K562 (cell line): ENCODE results near the gene BLOC1S3. TPM values are rescaled to one million over a fixed set of nuclear protein-coding genes. Genes with fewer than 3 reads are reported as not detected.
A peak's percentile ranks its signal among the peaks of the same experiment; 100 is the strongest.

Source experiments
- CTCF ChIP-seq, 3 experiments: IDR thresholded peaks in 2 of 3; conservative IDR thresholded peaks in 1 of 3; 2 replicates each; pipeline ENCODE4 v1.5.1; 2011 to 2012; ENCODE audit warnings: low read length in 3 of 3, mild to moderate bottlenecking in 3 of 3, control low read depth in 2 of 3, improper control_type of control experiment in 1 of 3, inconsistent platforms in 1 of 3, low read depth in 1 of 3, mixed read lengths in 1 of 3, moderate library complexity in 1 of 3; ENCODE audit not compliant: insufficient read depth in 2 of 3
- ELF4 ChIP-seq: fragments of 450-650 bp; formaldehyde crosslinking; IDR thresholded peaks from 2 replicates; pipeline ENCODE4 v1.4.0; 2022; ENCODE audit warnings: missing genetic modification characterization
- ETS1 ChIP-seq: conservative IDR thresholded peaks from 2 replicates; pipeline ENCODE4 v1.6.1; 2011; ENCODE audit warnings: low read depth, mild to moderate bottlenecking, low read length; ENCODE audit not compliant: control insufficient read depth
- ID3 ChIP-seq, 2 experiments: fragments of 250-450 bp in 1 of 2; fragments of 450-650 bp in 1 of 2; sonication (Bioruptor Pico) in 1 of 2; IDR thresholded peaks; 2 replicates each; pipeline versions ENCODE4 v1.6.1 to v1.8.0; 2016 to 2021; ENCODE audit warnings: mild to moderate bottlenecking in 2 of 2, moderate library complexity in 2 of 2, missing compliant biosample characterization in 1 of 2, missing genetic modification characterization in 1 of 2
- MTF1 ChIP-seq: fragments of 250-450 bp; sonication (Bioruptor Pico); IDR thresholded peaks from 2 replicates; pipeline ENCODE4 v1.9.0; 2021; ENCODE audit warnings: moderate library complexity, mild to moderate bottlenecking, inconsistent platforms, borderline replicate concordance
- RBM15 ChIP-seq: fragments of 200-400 bp; formaldehyde crosslinking; IDR thresholded peaks from 2 replicates; pipeline ENCODE4 v1.6.1; 2018; ENCODE audit warnings: mild to moderate bottlenecking, low read length, moderate library complexity; ENCODE audit not compliant: insufficient read depth
- REST ChIP-seq, 2 experiments: fragments of 450-650 bp; formaldehyde crosslinking in 1 of 2; IDR thresholded peaks; 2 replicates each; pipeline versions ENCODE4 v1.4.0 to v1.6.1; 2014 to 2020; ENCODE audit warnings: mild to moderate bottlenecking in 2 of 2, borderline replicate concordance in 1 of 2, low read depth in 1 of 2
- TCF7L2 ChIP-seq: fragments of 150-350 bp; IDR thresholded peaks from 2 replicates; pipeline ENCODE4 v1.6.1; 2016; ENCODE audit warnings: low read depth, mild to moderate bottlenecking, low read length, moderate library complexity
- TEAD4 ChIP-seq, 2 experiments: sonication (generic) in 1 of 2; formaldehyde crosslinking in 1 of 2; IDR thresholded peaks; 2 replicates each; pipeline versions ENCODE4 v1.6.1 to v1.8.0; 2012 to 2022; ENCODE audit warnings: borderline replicate concordance in 1 of 2, inconsistent platforms in 1 of 2, low read length in 1 of 2, mild to moderate bottlenecking in 1 of 2, missing genetic modification reagents in 1 of 2
- ZBTB7A ChIP-seq: IDR thresholded peaks from 2 replicates; pipeline ENCODE4 v1.6.1; 2011; ENCODE audit warnings: low read depth, mild to moderate bottlenecking, low read length, moderate library complexity, borderline replicate concordance; ENCODE audit not compliant: control insufficient read depth
- ZEB2 ChIP-seq: fragments of 450-650 bp; IDR thresholded peaks from 2 replicates; pipeline ENCODE4 v1.6.1; 2016
- ZNF561 ChIP-seq: fragments of 450-650 bp; formaldehyde crosslinking; conservative IDR thresholded peaks from 2 replicates; pipeline ENCODE4 v1.4.0; 2020; ENCODE audit warnings: mild to moderate bottlenecking, moderate library complexity
- ZNF79 ChIP-seq: fragments of 250-450 bp; sonication (Bioruptor Pico); IDR thresholded peaks from 2 replicates; pipeline ENCODE4 v1.4.0; 2020; ENCODE audit warnings: low read depth, mild to moderate bottlenecking, moderate library complexity
- polyA plus RNA-seq, 8 experiments: library from polyadenylated mRNA; depleted of rRNA in 4 of 8; stranded (reverse) in 5 of 8; unstranded in 3 of 8; fragments of >200 nt; fragmentation: Nextera tagmentation in 2 of 8; fragmentation: Illumina TruSeq in 1 of 8; extraction: Ambion mirVana in 2 of 8; extraction: Trizol in 1 of 8; gene quantifications; 2 replicates each; pipeline versions ENCODE4 v1.2.1 to v1.2.3, GENCODE V29; 2011 to 2014; ENCODE audit warnings: inconsistent platforms in 1 of 8, missing spikeins in 1 of 8
- total RNA-seq, 7 experiments: library from RNA; depleted of rRNA in 6 of 7; stranded (reverse); fragments of >200 nt in 6 of 7; fragmentation: Illumina TruSeq in 2 of 7; extraction: Trizol in 2 of 7; gene quantifications; 2 replicates each; pipeline versions ENCODE4 v1.2.1 to v1.2.3, GENCODE V29; 2011 to 2021; ENCODE audit warnings: low replicate concordance in 1 of 7

The BLOC1S3 gene
- total and polyA plus RNA-seq, 9 of the 15 experiments (the other 6 are each of a cell fraction or from before 2014, with no cell fraction given): 3.9 to 20.2 (median 10.4) TPM

GRCh38 chr19:45187421-45188100 lies 9.0 kb downstream of the BLOC1S3 start (continued):
- TF ChIP-seq REST (IDR thresholded peaks at IDR 0.05; ENCODE audit: borderline replicate concordance): peak; percentile 27; the same call in 1 of the 2 replicates
- TF ChIP-seq REST (CRISPR knock-in tag; IDR thresholded peaks at IDR 0.05; ENCODE audit: low read depth): no peak
- no peak for TF ChIP-seq ELF4 (CRISPR knock-in tag)
- no peak for TF ChIP-seq ZNF561
- no peak for TF ChIP-seq MTF1 (CRISPR knock-in tag)
- peak; percentile 68 to 74 (median 70) for TF ChIP-seq CTCF (IDR thresholded peaks at IDR 0.05 in 2 of 3, conservative IDR thresholded peaks at IDR 0.05 in 1 of 3; ENCODE audit: insufficient read depth in 2 of 3, low read depth in 1 of 3, low read length in 3 of 3)
- peak; percentile 45; the same call in 1 of the 2 replicates for TF ChIP-seq TEAD4 (IDR thresholded peaks at IDR 0.05; ENCODE audit: low read length)
- no peak for TF ChIP-seq TEAD4 (CRISPR knock-in tag; IDR thresholded peaks at IDR 0.05; ENCODE audit: borderline replicate concordance)
- TF ChIP-seq ZEB2: peak; percentile 39; the same call in 1 of the 2 replicates
- TF ChIP-seq RBM15: no peak
- no peak for TF ChIP-seq ID3 (CRISPR knock-in tag; IDR thresholded peaks at IDR 0.05)
- TF ChIP-seq ID3 (tag; IDR thresholded peaks at IDR 0.05): no peak
- TF ChIP-seq TCF7L2: no peak
- peak; percentile 82 for TF ChIP-seq ZBTB7A
- no peak for TF ChIP-seq ZNF79 (CRISPR knock-in tag)
- TF ChIP-seq ETS1: no peak
